HG03354 (cell line): ENCODE data around the gene OCSTAMP.
A peak's percentile ranks its signal among the peaks of the same experiment; 100 is the strongest.

Experiments used
- ATAC-seq: cut with Tn5 transposase; IDR thresholded peaks from one replicate; pipeline ENCODE4 v1.9.1; 2021; ENCODE audit warnings: mild to moderate bottlenecking; ENCODE audit not compliant: unreplicated experiment, poor library complexity, severe bottlenecking

OCSTAMP gene

GRCh38 chr20:46555370-46555956, 5.0 kb upstream of the OCSTAMP start:
- ATAC-seq, result no peak

GRCh38 chr20:46554828-46555227, 4.4 kb upstream of the OCSTAMP start:
- ATAC-seq, result no peak

DNA sequence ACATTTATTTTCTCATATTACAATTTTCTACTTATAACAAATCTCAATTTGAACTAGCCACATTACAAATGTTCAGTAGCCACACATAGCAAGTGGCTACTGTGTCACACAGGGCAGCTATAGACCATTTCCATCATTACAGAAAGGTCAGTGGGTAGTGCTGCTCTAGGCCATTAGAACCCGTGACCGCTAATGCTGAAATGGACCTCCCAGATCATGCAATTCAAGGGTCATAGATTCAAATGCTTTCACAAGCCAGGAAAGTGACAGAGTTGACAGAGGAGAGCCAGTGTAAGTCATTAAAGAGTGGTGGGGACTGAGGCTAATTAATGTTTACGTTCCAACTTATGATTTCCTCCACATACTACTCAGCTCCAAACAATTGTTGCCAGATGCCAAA, 3.5 kb upstream of the OCSTAMP start:
- no peak for ATAC-seq

- peak; percentile 76 for ATAC-seq
Measured at GRCh38 chr20:46552460-46553420, 2.3 kb upstream of the OCSTAMP start.

DNA sequence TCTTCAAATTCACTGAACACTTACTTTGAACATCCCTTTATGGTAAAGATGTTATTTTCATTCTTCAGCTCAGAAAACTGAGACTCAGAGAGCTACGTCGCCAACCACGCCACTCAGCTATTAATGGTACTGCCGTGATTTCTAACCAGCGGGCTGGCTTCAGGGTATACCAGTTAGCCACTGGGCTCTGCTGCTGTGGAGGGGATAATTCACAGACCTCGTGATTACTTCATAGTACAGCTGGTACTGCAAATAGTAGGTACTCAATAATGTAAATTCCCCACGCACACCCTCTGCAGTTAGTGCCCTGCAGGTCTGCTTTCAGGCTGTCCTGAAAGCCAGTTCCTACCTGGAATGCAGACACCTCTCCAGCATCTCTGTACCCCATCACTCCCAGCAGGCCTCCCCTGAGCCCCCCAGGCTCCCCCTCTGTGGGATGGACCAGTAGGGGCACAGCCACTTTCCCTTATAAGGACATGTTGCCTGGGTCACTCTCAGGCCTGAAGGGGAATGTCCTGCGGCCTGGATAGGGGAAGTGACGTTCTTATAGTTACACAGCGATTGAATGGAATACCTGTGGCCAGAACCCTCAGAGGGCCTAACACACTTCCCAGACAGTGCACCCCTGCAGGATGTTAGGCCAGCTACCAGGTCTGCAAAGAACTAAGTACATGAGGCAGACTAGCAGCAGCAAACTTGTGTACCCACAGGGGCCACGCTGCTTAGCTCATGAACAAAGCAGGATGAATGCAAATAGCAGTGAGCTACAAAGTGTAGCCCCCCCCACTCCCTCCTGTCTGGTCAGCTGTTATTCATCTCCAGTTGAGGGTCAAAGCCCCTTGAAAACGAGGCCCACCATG, 1.3 kb upstream of the OCSTAMP start:
- no peak for ATAC-seq

DNA sequence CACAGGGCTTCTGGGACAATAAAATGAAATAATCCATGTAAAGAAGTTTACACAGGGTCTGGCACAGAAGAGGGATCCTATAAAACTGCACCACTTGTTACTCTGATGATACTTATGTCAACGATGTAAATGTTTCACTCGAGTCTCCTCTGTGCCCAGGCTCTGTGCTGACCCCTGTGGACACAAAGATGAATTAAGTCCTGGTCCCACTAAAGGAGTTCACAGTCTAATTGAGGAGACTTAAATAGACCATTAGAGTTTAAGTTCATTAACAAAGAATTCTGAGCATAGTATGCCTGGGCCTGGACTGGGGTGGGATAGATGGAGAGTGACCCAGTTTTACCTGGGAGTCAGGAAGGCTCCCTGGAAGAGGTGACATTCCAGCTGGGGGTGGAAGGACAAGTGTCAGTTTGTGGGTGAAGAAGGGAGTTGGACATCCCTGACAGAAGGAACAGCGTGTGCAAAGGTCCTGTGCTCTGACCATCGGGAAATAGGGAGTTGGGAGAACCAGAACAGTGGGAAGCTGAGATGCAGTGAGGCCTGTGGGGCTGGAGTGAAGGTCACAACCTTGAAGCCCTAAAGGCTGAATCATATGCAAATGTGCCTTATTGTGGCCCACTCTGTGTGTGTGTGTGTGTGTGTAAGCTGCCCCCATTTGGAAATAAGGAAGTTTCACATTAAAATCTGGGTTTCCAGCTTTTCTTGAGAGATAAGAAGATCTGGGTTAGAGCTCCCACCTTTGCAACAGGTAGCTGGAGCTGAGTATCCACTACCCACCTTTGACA, 1.1 kb downstream of the OCSTAMP start:
- ATAC-seq, result no peak

GRCh38 chr20:46548688-46549087, 1.8 kb downstream of the OCSTAMP start:
- no peak for ATAC-seq

- no peak for ATAC-seq
Measured at GRCh38 chr20:46547995-46548394, 2.5 kb downstream of the OCSTAMP start.

GRCh38 chr20:46546936-46547335, 3.5 kb downstream of the OCSTAMP start:
- ATAC-seq, result no peak

DNA sequence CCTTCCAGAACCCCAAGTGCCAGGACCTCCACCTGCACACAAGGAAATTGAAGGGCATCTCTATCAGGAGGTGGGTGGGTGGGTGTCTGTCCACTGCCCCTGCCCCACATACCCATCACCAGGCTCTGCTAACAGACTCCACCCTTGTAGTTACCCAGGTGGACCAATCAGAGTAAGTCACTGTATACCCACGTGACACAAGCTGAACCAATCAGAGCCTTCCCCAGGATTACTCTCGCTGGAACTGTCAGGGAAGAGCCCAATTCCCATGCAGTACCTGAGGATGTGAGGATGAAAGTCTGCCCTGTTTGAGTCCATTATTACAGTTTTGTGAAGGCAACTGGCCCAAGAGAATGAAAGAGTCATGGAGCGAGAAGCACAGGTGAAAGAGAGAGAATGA, 4.2 kb downstream of the OCSTAMP start:
- no peak for ATAC-seq

DNA sequence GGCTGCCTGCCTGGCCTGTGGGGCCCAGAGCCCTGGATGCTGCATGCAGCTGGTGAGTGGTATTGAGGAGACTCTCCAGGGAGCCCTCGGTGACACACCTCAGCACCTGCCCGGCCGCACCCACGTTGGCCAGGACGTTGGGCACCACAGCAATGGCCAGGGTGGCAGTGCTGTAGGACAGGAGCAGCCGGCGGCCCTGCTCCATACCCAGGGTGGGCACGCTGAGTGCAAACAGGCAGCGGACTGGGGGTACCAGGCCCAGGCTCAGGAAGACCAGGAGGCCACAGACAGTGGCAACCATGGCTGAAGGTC, 4.7 kb downstream of the OCSTAMP start:
- no peak for ATAC-seq

GRCh38 chr20:46545077-46545826, 5.2 kb downstream of the OCSTAMP start:
- ATAC-seq, result no peak

GRCh38 chr20:46544576-46544975, 5.9 kb downstream of the OCSTAMP start:
- ATAC-seq, result no peak

DNA sequence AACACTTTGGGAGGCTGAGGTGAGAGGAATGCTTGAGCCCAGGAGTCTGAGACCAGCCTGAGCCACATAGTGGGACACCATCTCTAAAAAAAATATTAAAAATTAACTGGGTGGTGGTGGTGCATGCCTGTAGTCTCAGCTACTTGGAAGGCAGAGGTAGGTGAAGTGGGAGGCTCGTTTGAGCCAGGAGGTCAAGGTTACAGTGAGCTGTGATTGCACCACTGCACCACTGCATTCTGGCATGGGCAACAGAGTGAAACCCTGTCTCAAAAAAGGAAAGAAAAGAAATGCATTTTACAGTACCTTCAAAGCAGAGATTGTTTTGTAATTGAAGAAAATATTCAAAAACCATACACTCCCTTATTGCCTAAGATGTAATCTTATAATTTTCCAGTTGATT, 6.5 kb downstream of the OCSTAMP start:
- ATAC-seq, result no peak

- ATAC-seq, result no peak
Measured at GRCh38 chr20:46543033-46543432, 7.4 kb downstream of the OCSTAMP start.

GRCh38 chr20:46541229-46541935, 9.1 kb downstream of the OCSTAMP start:
- no peak for ATAC-seq

- ATAC-seq, result no peak
Measured at GRCh38 chr20:46539113-46539512, 11.3 kb downstream of the OCSTAMP start.

- no peak for ATAC-seq
Measured at GRCh38 chr20:46530640-46531039, 19.8 kb downstream of the OCSTAMP start.
